HepG2 (cell line): ENCODE measurements around the gene CCDC117. TPM values are rescaled to one million over a fixed set of nuclear protein-coding genes. Genes with fewer than 3 reads are reported as not detected.

Experiments
- ATAC-seq: fragments of 200-7000 bp; cut with Tn5 transposase; 3 replicates; pipeline ENCODE4 v1.9.1; 2020; ENCODE audit warnings: mild to moderate bottlenecking, moderate library complexity
- BruUV-seq: library from RNA; stranded (reverse); fragments of 400-500 nt; replicated peaks from 2 replicates; lab custom pipeline; 2021; lab: Mats Ljungman, UMichigan
- CTCF ChIA-PET: fragments of 300-600 bp; formaldehyde crosslinking; extraction: SDS; loops from one replicate; lab custom pipeline; 2021; ENCODE audit warnings: low total read pairs, inconsistent platforms, low intra/inter-chr PET ratio; lab: Yijun Ruan, JAX
- POLR2A ChIA-PET: fragments of 350-600 bp; sonication (Branson Sonifier 250); formaldehyde crosslinking; loops from one replicate; lab custom pipeline; 2020; ENCODE audit warnings: antibody characterized with exemption, inconsistent platforms; lab: Yijun Ruan, JAX
- DNase-seq: peaks from one replicate; pipeline ENCODE4 v3.0.0-alpha.2; 2015; ENCODE audit warnings: low spot score
- FAIRE-seq: peaks from 3 replicates; lab custom pipeline; 2011; peaks lifted over from hg19 to GRCh38; lab: Jason Lieb, UNC
- H2AFZ ChIP-seq: one replicate; pipeline ENCODE4 v1.6.1; 2011; ENCODE audit warnings: low read length, inconsistent platforms
- H3K27ac ChIP-seq: fragments of 300-600 bp; 3 replicates; pipeline ENCODE4 v1.8.0; 2011; ENCODE audit warnings: mixed run types, mild to moderate bottlenecking, mixed read lengths, low read length, inconsistent platforms; ENCODE audit not compliant: insufficient read depth; ENCODE audit errors: extremely low read length
- H3K27me3 ChIP-seq, 2 experiments: fragments of 200-600 bp in 1 of 2; 2 replicates in 1 of 2; 3 replicates in 1 of 2; pipeline versions ENCODE4 v1.6.0 to v1.8.0; 2011; ENCODE audit warnings: low read length in 2 of 2, mild to moderate bottlenecking in 2 of 2, moderate library complexity in 2 of 2, inconsistent platforms in 1 of 2; ENCODE audit not compliant: insufficient read depth in 2 of 2, control insufficient read depth in 1 of 2
- H3K36me3 ChIP-seq, 2 experiments: fragments of 200-600 bp in 1 of 2; replicated peaks in 1 of 2; 2 replicates in 1 of 2; 3 replicates in 1 of 2; pipeline versions ENCODE4 v1.5.1 to v1.8.0; 2011; ENCODE audit warnings: low read length in 2 of 2, inconsistent platforms in 1 of 2; ENCODE audit not compliant: insufficient read depth in 2 of 2, control insufficient read depth in 1 of 2
- H3K4me1 ChIP-seq: 2 replicates; pipeline ENCODE4 v1.5.1; 2012; ENCODE audit warnings: low read length, inconsistent platforms; ENCODE audit not compliant: insufficient read depth
- H3K4me2 ChIP-seq: 2 replicates; pipeline ENCODE4 v1.6.0; 2011; ENCODE audit warnings: low read depth, low read length, inconsistent platforms
- H3K4me3 ChIP-seq, 3 experiments: fragments of 200-600 bp in 1 of 3; sonication (generic), shearing (Covaris generic) in 1 of 3; replicated peaks in 1 of 3; 2 replicates each; pipeline ENCODE4 v1.5.1; 2011 to 2016; ENCODE audit warnings: low read length in 3 of 3, inconsistent platforms in 2 of 3, low read depth in 2 of 3, mild to moderate bottlenecking in 2 of 3, control low read depth in 1 of 3, mixed read lengths in 1 of 3; ENCODE audit not compliant: insufficient read depth in 1 of 3
- H3K79me2 ChIP-seq: one replicate; pipeline ENCODE4 v1.6.1; 2011; ENCODE audit warnings: low read length, inconsistent platforms; ENCODE audit not compliant: insufficient read depth
- H3K9ac ChIP-seq: 2 replicates; pipeline ENCODE4 v1.6.0; 2011; ENCODE audit warnings: mild to moderate bottlenecking, low read depth, low read length, inconsistent platforms; ENCODE audit not compliant: insufficient read depth
- H3K9me3 ChIP-seq: 2 replicates; pipeline ENCODE4 v1.5.1; 2012; ENCODE audit warnings: mild to moderate bottlenecking, low read length
- H4K20me1 ChIP-seq: 2 replicates; pipeline ENCODE4 v1.6.0; 2011; ENCODE audit warnings: inconsistent platforms, mild to moderate bottlenecking, low read length, moderate library complexity; ENCODE audit not compliant: insufficient read depth
- ARNTL ChIP-seq: sonication (generic); formaldehyde crosslinking; IDR thresholded peaks from 2 replicates; pipeline ENCODE4 v1.4.0; 2020; ENCODE audit warnings: mild to moderate bottlenecking, missing genetic modification reagents
- DNMT1 ChIP-seq: sonication (generic); formaldehyde crosslinking; IDR thresholded peaks from 2 replicates; pipeline ENCODE4 v1.5.1; 2020; ENCODE audit warnings: mild to moderate bottlenecking, missing genetic modification reagents
- RCOR2 ChIP-seq: IDR thresholded peaks from 2 replicates; pipeline ENCODE4 v1.6.1; 2016; ENCODE audit warnings: missing biosample characterization, missing genetic modification reagents
- RERE ChIP-seq: IDR thresholded peaks from 2 replicates; pipeline ENCODE4 v1.6.1; 2016; ENCODE audit warnings: low read depth, missing genetic modification reagents, missing compliant biosample characterization
- SIN3A ChIP-seq: IDR thresholded peaks from 2 replicates; pipeline ENCODE4 v1.6.1; 2011; ENCODE audit warnings: low read depth, mild to moderate bottlenecking, control low read depth, low read length, borderline replicate concordance
- ZEB1 ChIP-seq: IDR thresholded peaks from 2 replicates; pipeline ENCODE4 v1.6.1; 2012; ENCODE audit warnings: mild to moderate bottlenecking, low read depth, inconsistent platforms; ENCODE audit not compliant: insufficient replicate concordance
- ZNF333 ChIP-seq: sonication (generic); formaldehyde crosslinking; IDR thresholded peaks from 2 replicates; pipeline ENCODE4 v1.4.0; 2020; ENCODE audit warnings: mild to moderate bottlenecking, missing genetic modification reagents, borderline replicate concordance
- ZNF609 ChIP-seq: sonication (generic); formaldehyde crosslinking; IDR thresholded peaks from 2 replicates; pipeline ENCODE4 v1.4.0; 2020; ENCODE audit warnings: mild to moderate bottlenecking, missing genetic modification reagents, borderline replicate concordance
- ZNF670 ChIP-seq: sonication (generic); formaldehyde crosslinking; IDR thresholded peaks from 2 replicates; pipeline ENCODE4 v1.8.0; 2022; ENCODE audit warnings: mild to moderate bottlenecking, missing genetic modification reagents, borderline replicate concordance
- WGBS: methylation state at CpG from one replicate; pipeline ENCODE4 v1.1.6; 2017; ENCODE audit warnings: low lambda C conversion rate; 5-methylcytosine and 5-hydroxymethylcytosine counted together
- in situ Hi-C: cut with HindIII; loops from 2 replicates; pipeline ENCODE4 v1.10.0; 2017; ENCODE audit warnings: low pct_unique_long_range_greater_than_20kb; ENCODE audit not compliant: extremely low pct_ligation_motif_present
- intact Hi-C: fragments of 100-400 bp; cut with micrococcal nuclease; formaldehyde crosslinking; loops from one replicate; pipeline ENCODE4 v1.10.0; 2022; ENCODE audit not compliant: unreplicated experiment
- polyA plus RNA-seq, 8 experiments: library from polyadenylated mRNA; depleted of rRNA in 3 of 8; stranded (reverse) in 7 of 8; unstranded in 1 of 8; fragments of >200 nt; fragmentation: Illumina TruSeq in 4 of 8; extraction: Trizol in 4 of 8; gene quantifications; 2 replicates each; pipeline versions ENCODE4 v1.2.1 to v1.2.3, GENCODE V29; 2011 to 2016; ENCODE audit warnings: low read depth in 4 of 8, missing spikeins in 1 of 8, mixed read lengths in 1 of 8; ENCODE audit not compliant: insufficient read depth in 1 of 8
- total RNA-seq, 5 experiments: library from RNA; depleted of rRNA; stranded (reverse); fragments of >200 nt; fragmentation: Illumina TruSeq; extraction: Trizol; gene quantifications; 2 replicates each; pipeline ENCODE4 v1.2.3, GENCODE V29; 2016; ENCODE audit warnings: low read depth in 1 of 5

CCDC117 gene
- total and polyA plus RNA-seq, 2 of the 13 experiments (the other 11 are each of a cell fraction or from before 2014, with no cell fraction given), result 12.6 to 34.2 TPM

GRCh38 chr22:28730179-28730578, 42.3 kb upstream of the CCDC117 start (continued):
- TF ChIP-seq RERE (CRISPR knock-in tag), result no peak

GRCh38 chr22:28734393-28734792, 38.1 kb upstream of the CCDC117 start:
- in situ Hi-C loops, result no loop called here
- ChIA-PET CTCF (no interaction called here), POLR2A (interaction anchor here (0.7 kb wide), 1 partner anchor 820 kb away, joined by 3 read pairs; no protein-coding TSS in a partner anchor)
- H3K9ac ChIP-seq, result no peak overlapping the region
- H3K36me3 ChIP-seq, result peaks cover 8 to 30% of the 10 kb centered on the region in 2 experiments
- 99% methylated on average over 6 of the region's 6 CpGs for WGBS
- TF ChIP-seq ZEB1, result no peak
- no peak for TF ChIP-seq SIN3A
- TF ChIP-seq RCOR2 (CRISPR knock-in tag), result no peak
- TF ChIP-seq ZNF609 (CRISPR knock-in tag), result no peak
- no peak for TF ChIP-seq ZNF670 (CRISPR knock-in tag)
- no peak for TF ChIP-seq ARNTL (CRISPR knock-in tag)
- no peak for TF ChIP-seq ZNF333 (CRISPR knock-in tag)
- no peak for TF ChIP-seq DNMT1 (CRISPR knock-in tag)
- no TSS peak for BruUV-seq
- H3K27me3 ChIP-seq, result no peaks in the 10 kb centered on the region
- no peak overlapping the region for H3K27ac ChIP-seq
- no peak for FAIRE-seq
- H3K4me1 ChIP-seq, result peaks cover 18% of the 10 kb centered on the region
- no peaks in the 10 kb centered on the region for H3K9me3 ChIP-seq
- no peak overlapping the region for H2AFZ ChIP-seq
- H3K4me3 ChIP-seq, result no peak overlapping the region
- no peak for ATAC-seq
- no peak overlapping the region for H3K4me2 ChIP-seq
- DNase-seq, result no peak
- no peaks in the 10 kb centered on the region for H4K20me1 ChIP-seq
- intact Hi-C loops, result no loop called here
- H3K79me2 ChIP-seq, result peaks cover 39% of the 10 kb centered on the region
